Coronary artery (tissue), 2 donors: ENCODE data around the gene IGF1R.
A peak's percentile ranks its signal among the peaks of the same experiment; 100 is the strongest.

ENCODE experiments used
- DNase-seq: peaks from one replicate; pipeline ENCODE4 v3.0.0-alpha.2; 2017; ENCODE audit warnings: low spot score
- H3K27ac ChIP-seq, 2 donors: fragments of 200-600 bp; sonication (generic); one replicate each; pipeline ENCODE4 v1.5.1; 2016 to 2019
- H3K4me3 ChIP-seq: fragments of 200-600 bp; sonication (generic); 2 replicates; pipeline ENCODE4 v1.5.1; 2016; ENCODE audit warnings: mild to moderate bottlenecking, moderate library complexity
- TF ChIP-seq, protein P1 (sequence below): fragments of 200-600 bp; sonication (generic); IDR thresholded peaks from one replicate; pipeline ENCODE4 v1.5.1; 2019; ENCODE audit warnings: antibody characterized with exemption

The IGF1R gene

GRCh38 chr15:98842192-98842972 is 194.0 kb downstream of the IGF1R start:
- H3K27ac ChIP-seq, result no peak overlapping the region

DNA sequence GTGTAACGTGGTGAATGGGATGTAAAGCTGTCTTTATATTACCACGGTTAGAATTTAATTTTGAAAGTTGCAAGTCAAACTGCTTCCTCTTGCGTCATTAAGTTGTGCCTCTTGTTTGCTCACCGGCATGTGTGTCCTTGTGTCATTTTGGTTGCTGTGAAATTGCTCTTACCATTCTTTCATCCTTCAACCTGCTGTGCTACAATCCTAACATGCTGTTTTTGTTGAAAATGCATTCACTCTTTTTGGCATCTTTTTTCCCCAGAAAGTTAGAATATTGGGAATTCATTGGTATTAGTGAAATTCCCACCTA is 194.6 kb downstream of the IGF1R start:
- Histone ChIP-seq H3K4me3 (no peak overlapping the region), H3K27ac (no peak overlapping the region)
- TF ChIP-seq, protein P1, sequence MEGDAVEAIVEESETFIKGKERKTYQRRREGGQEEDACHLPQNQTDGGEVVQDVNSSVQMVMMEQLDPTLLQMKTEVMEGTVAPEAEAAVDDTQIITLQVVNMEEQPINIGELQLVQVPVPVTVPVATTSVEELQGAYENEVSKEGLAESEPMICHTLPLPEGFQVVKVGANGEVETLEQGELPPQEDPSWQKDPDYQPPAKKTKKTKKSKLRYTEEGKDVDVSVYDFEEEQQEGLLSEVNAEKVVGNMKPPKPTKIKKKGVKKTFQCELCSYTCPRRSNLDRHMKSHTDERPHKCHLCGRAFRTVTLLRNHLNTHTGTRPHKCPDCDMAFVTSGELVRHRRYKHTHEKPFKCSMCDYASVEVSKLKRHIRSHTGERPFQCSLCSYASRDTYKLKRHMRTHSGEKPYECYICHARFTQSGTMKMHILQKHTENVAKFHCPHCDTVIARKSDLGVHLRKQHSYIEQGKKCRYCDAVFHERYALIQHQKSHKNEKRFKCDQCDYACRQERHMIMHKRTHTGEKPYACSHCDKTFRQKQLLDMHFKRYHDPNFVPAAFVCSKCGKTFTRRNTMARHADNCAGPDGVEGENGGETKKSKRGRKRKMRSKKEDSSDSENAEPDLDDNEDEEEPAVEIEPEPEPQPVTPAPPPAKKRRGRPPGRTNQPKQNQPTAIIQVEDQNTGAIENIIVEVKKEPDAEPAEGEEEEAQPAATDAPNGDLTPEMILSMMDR, result no peak
- no peak for DNase-seq

More at GRCh38 chr15:98842192-98842972, 194.0 kb downstream of the IGF1R start:
- TF ChIP-seq, protein P1, result no peak
- no peak overlapping the region for H3K4me3 ChIP-seq
- DNase-seq, result no peak

DNA sequence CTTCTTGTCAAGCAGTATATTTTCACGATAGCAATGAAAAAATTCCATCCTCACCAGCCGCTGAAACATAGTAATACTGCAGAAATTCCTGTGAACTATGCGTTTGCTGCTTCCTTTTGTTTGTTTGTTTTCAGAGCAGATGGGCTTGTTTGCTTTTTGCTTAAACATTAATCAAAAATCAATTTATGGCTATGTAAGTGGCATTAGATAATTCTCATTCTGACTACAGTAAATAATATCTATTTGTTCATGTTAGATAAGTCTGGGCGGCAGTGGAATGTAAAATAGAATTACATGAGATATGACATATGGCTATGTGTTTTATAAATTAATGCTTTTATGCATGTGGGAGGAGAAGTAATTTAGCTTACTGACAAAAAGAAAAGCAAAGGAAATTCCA is 195.5 kb downstream of the IGF1R start:
- TF ChIP-seq, protein P1, result no peak
- no peak for DNase-seq
- no peak overlapping the region for H3K27ac ChIP-seq
- no peak overlapping the region for H3K4me3 ChIP-seq

- DNase-seq, result no peak
- Histone ChIP-seq H3K4me3 (no peak overlapping the region), H3K27ac (no peak overlapping the region)
- TF ChIP-seq, protein P1, result no peak
Observed at GRCh38 chr15:98844261-98844660, 195.9 kb downstream of the IGF1R start.

- no peak overlapping the region for H3K27ac ChIP-seq
- H3K4me3 ChIP-seq, result no peak overlapping the region
- DNase-seq, result no peak
- TF ChIP-seq, protein P1, result no peak
Observed at GRCh38 chr15:98845138-98845884, 197.0 kb downstream of the IGF1R start.

GRCh38 chr15:98850961-98851572 is 202.7 kb downstream of the IGF1R start:
- peak; percentile 85 for DNase-seq
- TF ChIP-seq, protein P1, result peak; percentile 70
- Histone ChIP-seq H3K27ac (peak overlapping the region; percentile 91 to 95), H3K4me3 (peak overlapping the region; percentile 85)
